Sigmoid colon (tissue), 7 donors: ENCODE measurements around the gene ECSCR. TPM values are rescaled to one million over a fixed set of nuclear protein-coding genes. Genes with fewer than 3 reads are reported as not detected.
"Not testable (repeated sequence)": the region's sequence is repeated elsewhere in the genome, so short reads cannot be mapped to it uniquely, and the experiment has no call there.

Experiments
- DNase-seq: peaks from one replicate; pipeline ENCODE4 v3.0.0-alpha.2; 2019
- H3K27ac ChIP-seq, 4 donors: fragments of 200-600 bp; sonication (generic); one replicate each; pipeline ENCODE4 v1.5.1; 2016 to 2019; ENCODE audit warnings: mild to moderate bottlenecking in 1 of 4
- H3K27me3 ChIP-seq, 3 donors: fragments of 200-600 bp; sonication (generic); one replicate each; pipeline ENCODE4 v1.5.1; 2019; ENCODE audit warnings: mild to moderate bottlenecking in 1 of 3
- H3K36me3 ChIP-seq, 4 donors: fragments of 200-600 bp; sonication (generic); one replicate each; pipeline ENCODE4 v1.5.1; 2016 to 2019
- H3K4me1 ChIP-seq, 4 donors: fragments of 200-600 bp; sonication (generic); one replicate each; pipeline ENCODE4 v1.5.1; 2017 to 2019
- H3K4me3 ChIP-seq, 4 donors: fragments of 200-600 bp; sonication (generic); one replicate each; pipeline ENCODE4 v1.5.1; 2017 to 2019; ENCODE audit warnings: mild to moderate bottlenecking in 2 of 4, moderate library complexity in 1 of 4
- H3K9me3 ChIP-seq, 4 donors: fragments of 200-600 bp in 3 of 4; sonication (generic) in 3 of 4; one replicate each; pipeline versions ENCODE4 v1.5.1 to v1.6.1; 2013 to 2019
- EP300 ChIP-seq, 4 donors: sonication (generic); formaldehyde crosslinking; IDR thresholded peaks; one replicate each; pipeline ENCODE4 v1.6.1; 2017; ENCODE audit warnings: antibody characterized with exemption in 4 of 4
- POLR2A ChIP-seq, 2 donors: fragments of 450-650 bp; IDR thresholded peaks; one replicate each; pipeline ENCODE4 v1.6.1; 2016; ENCODE audit warnings: antibody characterized with exemption in 2 of 2, mild to moderate bottlenecking in 2 of 2, moderate library complexity in 2 of 2
- POLR2AphosphoS5 ChIP-seq, 4 donors: sonication (generic); formaldehyde crosslinking; IDR thresholded peaks; one replicate each; pipeline ENCODE4 v1.6.1; 2017; ENCODE audit warnings: antibody characterized with exemption in 4 of 4
- WGBS, 2 donors: extraction: QIAGEN DNeasy Blood & Tissue Kit; methylation state at CpG; one replicate each; pipeline ENCODE4 v1.1.7; 2013; 5-methylcytosine and 5-hydroxymethylcytosine counted together
- intact Hi-C: fragments of 100-400 bp; cut with DNase I; formaldehyde crosslinking; loops from one replicate; pipeline ENCODE4 v1.15.1; 2023
- polyA plus RNA-seq, 3 donors: library from polyadenylated mRNA; stranded (reverse); fragments of 200-250 nt; gene quantifications; one replicate each; pipeline ENCODE4 v1.2.3, GENCODE V29; 2013
- total RNA-seq, 4 donors: library from RNA; depleted of rRNA; stranded (reverse); fragments of >200 nt; gene quantifications; one replicate each; pipeline ENCODE4 v1.1.0, GENCODE V29; 2016
- TF ChIP-seq, protein P1 (sequence below), 4 experiments: fragments of 450-650 bp in 3 of 4; fragments of 200-600 bp in 1 of 4; IDR thresholded peaks; one replicate each; pipeline ENCODE4 v1.5.1; 2016 to 2019; ENCODE audit warnings: antibody characterized with exemption in 4 of 4, mild to moderate bottlenecking in 3 of 4, moderate library complexity in 2 of 4
- donor health status: healthy with polysubstance abuse.
- donor health status: Bipolar disorder and iron deficiency.
- donor health status: healthy.

Gene ECSCR
- total and polyA plus RNA-seq, 7 donors = 2.5 to 16.6 (median 13.7) TPM

DNA sequence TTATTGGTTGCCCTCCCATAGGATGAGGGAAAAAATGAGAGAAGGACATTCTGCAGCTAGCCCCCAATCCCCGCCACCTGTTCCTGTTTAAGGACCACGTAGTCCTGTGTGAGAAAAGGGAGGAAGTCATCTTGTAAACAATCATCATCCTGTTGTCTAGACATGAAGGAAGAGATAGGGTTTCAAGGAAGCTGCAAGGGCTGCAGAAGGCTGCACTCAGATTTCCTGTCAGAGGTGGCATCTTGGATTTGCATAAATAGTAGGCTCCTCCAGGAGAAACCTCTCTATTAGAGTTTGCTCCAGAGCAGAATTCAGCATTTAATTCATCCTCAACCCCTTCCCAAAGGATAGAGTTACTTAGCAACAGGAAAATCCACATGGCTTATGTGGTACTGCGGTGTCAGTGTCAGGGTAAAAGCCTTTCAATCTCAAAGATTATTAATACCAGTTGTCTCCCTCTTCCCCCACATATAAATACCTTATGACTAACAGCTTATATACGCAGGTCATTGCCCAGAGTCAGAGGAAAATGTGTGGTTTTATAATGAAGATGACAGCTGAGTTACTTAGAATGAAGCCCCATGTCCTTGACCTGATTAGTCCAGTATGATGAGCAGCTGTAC, 18.6 kb downstream of the ECSCR start:
- intact Hi-C loops = no loop called here
- H3K4me1 ChIP-seq = peaks cover 0 to 19% (median 10%) of the 10 kb centered on the region in 4 donors
- 63 to 77% methylated on average over 4 of the region's 4 CpGs for WGBS, 2 donors

DNA sequence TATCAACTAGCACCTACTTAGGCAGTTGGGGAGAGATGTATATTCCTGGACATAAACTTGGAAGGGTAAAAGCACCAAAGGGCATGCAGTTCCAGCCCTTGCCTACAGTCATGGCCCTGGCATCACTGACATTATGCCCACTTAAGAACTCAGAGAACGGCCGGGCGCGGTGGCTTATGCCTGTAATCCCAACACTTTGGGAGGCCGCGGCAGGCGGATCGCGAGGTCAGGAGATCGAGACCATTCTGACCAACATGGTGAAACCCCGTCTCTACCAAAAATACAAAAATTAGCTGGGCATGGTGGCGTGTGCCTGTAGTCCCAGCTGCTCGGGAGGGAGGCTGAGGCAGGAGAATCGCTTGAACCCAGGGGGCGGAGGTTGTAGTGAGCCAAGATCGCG, 22.1 kb downstream of the ECSCR start:
- intact Hi-C loops, H3K4me3 ChIP-seq, H3K27me3 ChIP-seq, H3K9me3 ChIP-seq, DNase-seq: not testable (repeated sequence)
- peaks cover 0 to 12% (median 0%) of the 10 kb centered on the region in 4 donors for H3K36me3 ChIP-seq
- 97 to 98% methylated on average over 17 of the region's 17 CpGs for WGBS, 2 donors
- H3K4me1 ChIP-seq = peaks cover 0 to 18% (median 14%) of the 10 kb centered on the region in 4 donors
- H3K27ac ChIP-seq = peak overlapping the region in 1 of 4 donors; percentile 95

More for the DNA sequence above, 18.6 kb downstream of the ECSCR start:
- TF ChIP-seq EP300 (IDR thresholded peaks at IDR 0.05) (no peak), POLR2A (IDR thresholded peaks at IDR 0.05) (no peak), POLR2AphosphoS5 (IDR thresholded peaks at IDR 0.05) (no peak)
- TF ChIP-seq, protein P1, sequence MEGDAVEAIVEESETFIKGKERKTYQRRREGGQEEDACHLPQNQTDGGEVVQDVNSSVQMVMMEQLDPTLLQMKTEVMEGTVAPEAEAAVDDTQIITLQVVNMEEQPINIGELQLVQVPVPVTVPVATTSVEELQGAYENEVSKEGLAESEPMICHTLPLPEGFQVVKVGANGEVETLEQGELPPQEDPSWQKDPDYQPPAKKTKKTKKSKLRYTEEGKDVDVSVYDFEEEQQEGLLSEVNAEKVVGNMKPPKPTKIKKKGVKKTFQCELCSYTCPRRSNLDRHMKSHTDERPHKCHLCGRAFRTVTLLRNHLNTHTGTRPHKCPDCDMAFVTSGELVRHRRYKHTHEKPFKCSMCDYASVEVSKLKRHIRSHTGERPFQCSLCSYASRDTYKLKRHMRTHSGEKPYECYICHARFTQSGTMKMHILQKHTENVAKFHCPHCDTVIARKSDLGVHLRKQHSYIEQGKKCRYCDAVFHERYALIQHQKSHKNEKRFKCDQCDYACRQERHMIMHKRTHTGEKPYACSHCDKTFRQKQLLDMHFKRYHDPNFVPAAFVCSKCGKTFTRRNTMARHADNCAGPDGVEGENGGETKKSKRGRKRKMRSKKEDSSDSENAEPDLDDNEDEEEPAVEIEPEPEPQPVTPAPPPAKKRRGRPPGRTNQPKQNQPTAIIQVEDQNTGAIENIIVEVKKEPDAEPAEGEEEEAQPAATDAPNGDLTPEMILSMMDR (IDR thresholded peaks at IDR 0.05) = no peak
- peak; percentile 20 for DNase-seq
- no peaks in the 10 kb centered on the region for H3K27me3 ChIP-seq
- H3K27ac ChIP-seq = no peak overlapping the region
- H3K36me3 ChIP-seq = no peaks in the 10 kb centered on the region
- H3K4me3 ChIP-seq = no peak overlapping the region
- no peaks in the 10 kb centered on the region for H3K9me3 ChIP-seq

DNA sequence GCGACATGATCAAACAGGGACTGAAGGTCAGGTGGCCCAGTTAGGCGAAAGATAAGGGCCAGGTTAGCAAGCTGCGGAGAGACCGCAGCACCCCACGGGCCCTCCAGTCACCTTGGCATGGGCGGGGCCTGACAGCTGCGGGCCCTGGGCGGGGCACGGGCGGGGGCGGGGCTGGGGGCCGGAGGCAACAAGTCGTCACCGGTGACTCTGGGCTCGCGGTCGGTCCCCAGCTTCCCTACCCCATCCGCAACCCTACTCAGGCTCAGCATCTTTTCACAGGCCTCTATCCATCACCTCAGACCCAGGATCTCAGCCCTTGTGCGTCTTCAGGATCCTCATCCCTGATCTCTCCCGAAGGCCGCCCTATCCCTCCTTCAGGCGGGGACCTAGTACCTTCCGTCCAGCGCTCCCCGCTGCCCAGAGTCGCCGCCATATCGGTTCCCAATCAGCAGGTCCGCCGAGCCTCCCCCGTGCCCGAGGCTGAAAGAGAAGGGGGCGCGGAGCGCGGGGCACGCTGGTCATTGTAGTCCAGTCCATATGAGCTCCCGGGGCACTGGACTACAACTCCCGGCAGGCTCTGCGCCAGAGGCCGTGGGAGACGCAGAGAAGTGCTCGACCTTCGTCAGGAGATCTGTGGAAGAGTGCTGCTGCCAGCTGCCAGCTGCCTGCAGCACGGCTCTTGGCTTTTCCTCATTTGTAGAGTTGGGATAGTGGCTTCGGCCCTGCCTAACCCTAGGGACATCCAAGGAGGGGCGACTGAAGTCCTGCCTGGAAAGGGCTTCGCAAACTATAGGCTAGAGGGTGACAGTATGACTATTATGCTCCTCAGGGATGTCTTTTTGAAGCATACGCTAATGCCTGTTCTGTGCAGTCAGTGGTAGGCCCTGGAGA, 23.3 kb downstream of the ECSCR start, which contains the start of gene DNAJC18:
TSS of gene DNAJC18 (minus strand) at position 513 of the 891 bp plus-strand sequence. CDS start at position 433, 80 bp downstream.
- intact Hi-C loops = loop anchor here (5.0 kb wide), 1 partner anchor 78 kb away; no protein-coding TSS in a partner anchor
- Histone ChIP-seq H3K27me3 (no peaks in the 10 kb centered on the region), H3K4me1 (peaks cover 0 to 14% (median 12%) of the 10 kb centered on the region in 4 donors), H3K9me3 (no peaks in the 10 kb centered on the region), H3K27ac (peak within 1 kb of the TSS; percentile 81 to 95 (median 93)), H3K4me3 (peak within 1 kb of the TSS; percentile 61 to 91 (median 82)), H3K36me3 (peaks cover 0 to 23% (median 0%) of the 10 kb centered on the region in 4 donors)
- WGBS, 2 donors = 3 to 5% methylated on average over 49 of the region's 49 CpGs
- peak; percentile 97 for DNase-seq
- TF ChIP-seq POLR2A (IDR thresholded peaks at IDR 0.05) (no peak), POLR2AphosphoS5 (IDR thresholded peaks at IDR 0.05) (peak in 3 of 4 donors; percentile 53 to 87 (median 67)), EP300 (IDR thresholded peaks at IDR 0.05) (peak in 1 of 4 donors; percentile 7)
- TF ChIP-seq, protein P1 (IDR thresholded peaks at IDR 0.05) = no peak

DNA sequence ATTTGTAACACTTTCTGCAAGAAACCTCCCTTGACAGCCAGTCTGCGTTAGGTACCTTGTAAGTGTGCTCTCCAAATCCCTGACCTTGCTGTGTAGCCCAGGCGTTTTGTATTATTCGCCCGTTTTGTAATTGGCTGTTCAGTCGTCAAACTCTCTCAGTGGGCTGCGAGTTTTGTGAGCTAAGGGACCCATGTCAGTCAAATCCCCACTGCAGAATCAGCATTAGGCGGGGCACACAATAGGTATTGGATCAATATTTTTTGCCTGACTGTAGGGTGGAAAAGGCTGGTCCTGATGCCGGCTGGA, 23.9 kb downstream of the ECSCR start:
- intact Hi-C loops = loop anchor here (5.0 kb wide), 1 partner anchor 79 kb away; no protein-coding TSS in a partner anchor
- DNase-seq = peak; percentile 48
- Histone ChIP-seq H3K4me3 (peak overlapping the region; percentile 61 to 91 (median 82)), H3K9me3 (no peaks in the 10 kb centered on the region), H3K36me3 (peaks cover 0 to 29% (median 0%) of the 10 kb centered on the region in 4 donors), H3K4me1 (peaks cover 0 to 14% (median 12%) of the 10 kb centered on the region in 4 donors), H3K27ac (peak overlapping the region; percentile 81 to 95 (median 93)), H3K27me3 (no peaks in the 10 kb centered on the region)
- 32 to 43% methylated on average over 8 of the region's 8 CpGs for WGBS, 2 donors
- TF ChIP-seq POLR2A (IDR thresholded peaks at IDR 0.05) (no peak), POLR2AphosphoS5 (IDR thresholded peaks at IDR 0.05) (no peak), EP300 (IDR thresholded peaks at IDR 0.05) (no peak)
- TF ChIP-seq, protein P1 (IDR thresholded peaks at IDR 0.05) = no peak

DNA sequence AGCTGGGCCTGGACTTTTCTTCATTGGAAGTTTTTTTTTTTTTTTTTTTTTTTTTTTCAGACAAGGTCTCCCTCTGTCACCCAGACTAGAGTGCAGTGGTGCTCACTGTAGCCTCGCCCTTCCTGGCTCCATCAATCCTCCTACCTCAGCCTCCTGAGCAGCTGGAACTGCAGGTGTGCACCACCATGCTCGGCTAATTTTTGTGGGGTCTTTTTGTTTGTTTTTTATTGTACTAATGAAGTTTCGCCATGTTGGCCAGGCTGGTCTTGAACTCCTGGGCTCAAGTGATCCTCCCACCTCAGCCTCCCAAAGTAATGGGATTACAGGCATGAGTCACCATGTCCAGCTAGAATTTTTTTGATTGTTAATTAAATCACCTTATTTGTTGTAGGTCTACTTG, 26.9 kb downstream of the ECSCR start:
- no peak for DNase-seq
- Histone ChIP-seq H3K27me3 (no peaks in the 10 kb centered on the region), H3K4me3 (no peak overlapping the region), H3K27ac (no peak overlapping the region), H3K36me3 (peaks cover 0 to 53% (median 0%) of the 10 kb centered on the region in 4 donors), H3K9me3 (no peaks in the 10 kb centered on the region), H3K4me1 (peaks cover 0 to 14% (median 12%) of the 10 kb centered on the region in 4 donors)
- TF ChIP-seq, protein P1 (IDR thresholded peaks at IDR 0.05) = no peak
- TF ChIP-seq EP300 (IDR thresholded peaks at IDR 0.05) = no peak
- TF ChIP-seq POLR2AphosphoS5 (IDR thresholded peaks at IDR 0.05) = no peak
- TF ChIP-seq POLR2A (IDR thresholded peaks at IDR 0.05) = no peak
- intact Hi-C loops = loop anchor here (5.0 kb wide), 1 partner anchor 82 kb away; no protein-coding TSS in a partner anchor
- WGBS, 2 donors = 95 to 98% methylated on average over 3 of the region's 3 CpGs
